ENCODE data around the gene CX3CR1.

Gene CX3CR1

DNA sequence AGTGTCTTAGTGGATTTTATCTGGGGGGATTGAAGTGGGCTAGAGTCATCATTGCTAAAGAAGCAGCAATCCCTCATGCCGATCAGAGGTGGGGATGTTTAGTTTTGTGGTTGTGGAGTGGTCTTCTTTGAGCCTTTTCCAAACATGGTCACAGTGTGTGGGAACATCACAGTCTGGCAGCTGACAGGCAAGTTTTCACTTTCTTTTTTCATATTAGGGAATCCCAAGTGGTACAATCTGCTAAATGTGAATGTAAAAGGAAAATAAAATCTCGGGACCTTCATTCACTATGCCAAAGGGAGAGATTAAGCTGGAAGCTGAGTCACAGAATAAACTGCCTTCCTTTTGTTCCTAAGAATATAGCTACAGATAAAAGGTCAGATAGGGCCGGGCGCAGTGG, 10.4 kb upstream of the CX3CR1 start:
- no peak for DNase-seq

DNA sequence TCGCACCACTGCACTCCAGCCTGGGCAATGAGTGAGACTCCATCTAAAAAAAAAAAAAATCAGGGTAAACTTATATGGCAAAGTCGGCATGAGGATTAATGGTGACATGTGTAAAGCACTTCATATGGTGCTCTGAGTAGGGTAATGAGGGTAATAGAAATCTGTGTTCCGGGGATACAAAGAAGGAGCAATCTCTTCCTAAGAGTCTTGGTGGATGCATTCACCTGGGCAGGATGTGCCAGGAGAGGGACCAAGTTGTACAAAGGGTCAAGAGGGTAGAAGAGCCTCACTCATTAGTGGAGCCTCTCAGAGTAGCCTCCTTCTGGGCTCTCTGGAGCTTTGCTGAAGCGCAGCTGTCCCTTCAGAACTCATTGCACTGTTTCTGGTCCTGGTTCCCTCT, 9.3 kb upstream of the CX3CR1 start:
- DNase-seq: no peak

DNA sequence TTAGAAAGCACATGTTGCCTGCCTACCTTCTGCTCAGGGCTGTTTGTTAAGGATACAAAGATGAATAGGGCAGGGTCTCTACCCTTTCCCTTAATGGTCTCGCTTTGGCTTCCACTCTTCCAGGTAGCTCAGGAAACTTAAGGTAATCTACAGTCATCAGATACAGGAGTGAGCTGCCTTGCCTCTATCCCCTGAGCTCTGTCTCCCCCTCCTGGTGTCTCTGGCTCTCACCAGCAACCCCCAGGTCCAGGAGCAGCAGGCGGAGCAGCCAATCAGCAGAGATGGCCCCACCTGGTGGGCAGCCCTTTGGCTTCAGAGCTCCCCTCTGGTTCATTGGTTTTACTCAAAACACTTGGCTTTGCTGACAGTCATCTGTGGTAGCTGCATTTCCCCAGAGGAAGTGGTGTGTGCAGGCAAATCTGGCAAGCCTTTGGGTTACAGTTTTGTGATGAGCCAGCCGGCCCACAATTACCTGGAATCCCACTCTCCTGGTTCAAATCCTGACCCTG, 8.5 kb upstream of the CX3CR1 start:
- DNase-seq: peak; percentile 74

DNA sequence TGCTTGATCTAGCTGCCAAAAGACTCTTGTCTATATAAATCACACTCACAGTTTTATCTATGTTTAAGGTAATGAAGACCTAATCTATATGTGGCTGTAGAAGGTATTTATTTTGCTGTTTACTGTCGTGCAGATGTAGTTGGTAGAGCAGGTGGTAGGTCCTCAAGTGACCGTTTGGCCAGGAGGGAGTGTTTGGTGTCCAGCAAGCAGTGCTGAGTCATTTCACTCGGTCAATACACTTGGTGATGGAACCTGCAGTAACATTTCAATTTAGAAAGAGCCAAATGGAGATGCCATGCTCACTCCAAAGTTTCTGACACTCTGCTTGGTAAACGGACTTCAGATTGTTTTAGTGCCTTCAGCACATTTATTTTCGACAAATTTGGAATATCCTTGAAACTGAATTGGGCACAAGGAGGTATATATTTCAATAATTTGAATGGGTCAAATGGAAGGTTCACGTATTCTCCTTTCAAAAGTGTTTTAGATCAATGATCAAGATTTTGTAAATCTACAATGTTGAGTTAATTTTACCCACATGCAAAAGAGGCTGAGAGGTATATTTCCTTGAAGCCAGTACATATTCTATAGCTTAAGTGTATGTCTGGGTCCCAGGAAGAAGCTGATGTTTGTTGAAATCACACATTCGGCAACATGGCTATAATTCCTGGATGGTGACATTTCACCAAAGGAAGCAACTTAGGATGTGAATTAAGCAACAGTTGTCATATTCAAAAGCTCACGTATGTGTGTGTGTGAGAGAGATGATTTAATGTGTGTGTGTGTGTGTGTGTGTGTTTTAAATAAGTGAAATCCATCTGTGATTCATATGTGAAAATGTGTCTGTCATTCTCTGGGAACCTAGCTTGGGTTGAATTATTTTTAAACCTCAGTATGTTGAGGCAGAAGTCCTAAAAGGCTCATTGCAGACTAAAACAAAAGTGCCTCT, 7.7 kb upstream of the CX3CR1 start:
- no peak for DNase-seq

DNA sequence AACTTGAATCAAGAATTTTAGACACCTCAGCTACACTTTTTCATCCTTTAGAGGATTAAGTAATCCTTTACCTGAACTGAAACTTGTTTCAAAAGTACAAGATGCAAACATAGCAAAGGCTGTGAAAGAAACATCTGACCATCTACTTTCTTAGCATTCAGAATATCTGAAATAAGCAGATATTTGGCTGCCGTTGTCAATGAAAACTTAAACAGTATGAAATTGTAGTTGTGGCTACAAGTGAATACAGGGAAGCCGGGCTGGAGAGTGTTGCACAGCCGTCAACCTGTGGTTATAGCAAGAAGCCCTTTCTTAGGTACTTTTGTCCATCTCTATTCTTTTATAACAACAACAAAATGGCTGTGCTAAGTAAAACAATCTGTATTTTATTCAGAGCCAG, 6.9 kb upstream of the CX3CR1 start:
- DNase-seq: no peak

DNA sequence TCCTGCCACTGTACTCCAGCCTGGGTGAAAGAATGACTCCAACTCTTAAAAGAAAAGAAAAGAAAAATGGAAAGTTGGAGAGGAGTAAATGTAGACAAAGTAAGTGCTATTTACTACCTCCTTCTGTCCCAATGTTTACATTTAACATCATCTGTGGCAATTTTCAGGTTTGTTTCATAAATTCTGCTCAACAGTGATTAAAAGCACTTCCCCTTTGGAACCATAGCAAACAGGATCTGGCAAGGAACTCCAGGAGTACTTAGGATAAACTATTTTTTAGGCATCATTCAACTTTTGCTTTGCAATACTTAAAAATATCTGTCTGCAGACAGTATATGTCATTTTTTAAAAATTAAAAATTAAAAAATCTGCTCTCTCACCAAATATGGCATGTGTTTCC, 5.5 kb upstream of the CX3CR1 start:
- DNase-seq: no peak

DNA sequence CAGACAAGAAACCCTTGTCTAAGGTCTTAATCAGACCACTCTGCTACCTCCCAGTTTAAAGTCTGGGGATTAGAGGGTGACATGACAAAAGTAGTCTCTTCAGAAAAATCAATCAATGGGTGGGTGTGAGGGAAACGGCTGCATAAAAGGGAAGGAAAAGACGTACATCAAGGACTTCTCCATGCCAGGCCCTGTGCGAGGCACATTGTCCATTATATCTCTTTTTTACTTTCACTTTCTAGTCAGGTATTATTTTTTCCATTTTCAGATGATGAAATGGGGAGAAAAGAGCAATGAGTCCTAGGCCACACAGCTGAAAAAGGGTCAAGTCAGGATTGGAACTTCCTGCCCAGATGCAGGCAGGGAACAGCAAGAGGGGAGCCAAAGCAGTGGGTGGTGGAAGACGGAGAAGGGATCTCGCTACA, 4.6 kb upstream of the CX3CR1 start:
- no peak for DNase-seq

DNA sequence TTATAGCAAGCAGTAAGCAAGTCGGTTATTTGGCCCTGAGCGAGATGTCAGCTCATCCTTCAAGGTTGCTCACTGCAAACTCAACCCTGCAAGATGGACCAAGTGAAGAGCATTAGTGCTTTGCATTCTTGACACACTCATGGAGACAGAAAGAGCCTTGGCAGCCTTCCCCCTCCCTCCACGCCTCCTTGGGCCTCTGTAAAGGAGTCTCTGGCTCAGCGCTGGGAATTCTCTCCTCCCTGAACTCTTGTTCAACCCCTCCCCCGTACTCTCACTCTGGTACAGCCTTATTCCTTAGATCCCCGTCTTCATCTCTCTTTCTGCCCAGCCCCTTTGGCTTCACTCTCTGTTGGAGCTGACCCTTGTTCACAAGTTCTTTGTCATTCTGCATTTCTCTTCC, 2.2 kb upstream of the CX3CR1 start:
- no peak for DNase-seq

DNA sequence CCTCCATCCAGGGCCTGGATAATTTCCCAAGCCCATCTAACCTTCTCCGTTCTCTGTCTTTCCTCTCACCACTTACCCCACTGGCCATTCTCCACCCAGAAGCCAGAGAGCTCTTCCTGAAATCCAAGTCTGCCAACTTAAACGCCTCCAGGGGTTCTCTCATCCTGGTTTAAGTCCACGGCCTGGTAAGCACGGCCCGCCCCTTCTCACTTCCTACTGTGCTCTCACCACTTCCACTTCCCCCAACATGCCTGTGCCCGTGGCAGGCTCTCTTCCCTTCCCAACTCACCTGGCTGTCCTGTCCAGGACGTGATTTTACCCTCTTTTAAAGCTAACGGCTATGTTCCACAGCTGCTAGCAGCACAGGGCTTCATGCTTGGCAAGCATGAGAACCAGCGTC, 1.7 kb upstream of the CX3CR1 start:
- DNase-seq: no peak

DNA sequence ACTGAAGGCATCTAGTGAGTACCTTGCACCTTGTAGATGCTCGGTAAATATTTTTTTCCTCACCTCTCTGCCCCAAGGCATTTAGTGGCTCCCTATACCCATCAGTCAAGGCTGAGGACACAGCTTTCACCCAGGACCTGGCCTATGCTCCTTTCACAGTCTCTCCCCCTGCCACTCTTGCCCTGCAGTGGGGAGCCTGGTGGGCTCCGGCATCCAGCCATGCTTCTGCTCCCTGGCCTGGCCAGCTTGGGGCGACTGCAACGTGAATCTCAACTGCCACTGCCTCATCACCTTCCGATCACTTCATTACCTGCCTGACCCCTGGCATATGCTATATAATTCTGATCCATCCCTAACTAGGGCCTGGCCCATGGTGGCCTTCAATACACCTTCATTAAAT, 735 bp upstream of the CX3CR1 start:
- no peak for DNase-seq

DNA sequence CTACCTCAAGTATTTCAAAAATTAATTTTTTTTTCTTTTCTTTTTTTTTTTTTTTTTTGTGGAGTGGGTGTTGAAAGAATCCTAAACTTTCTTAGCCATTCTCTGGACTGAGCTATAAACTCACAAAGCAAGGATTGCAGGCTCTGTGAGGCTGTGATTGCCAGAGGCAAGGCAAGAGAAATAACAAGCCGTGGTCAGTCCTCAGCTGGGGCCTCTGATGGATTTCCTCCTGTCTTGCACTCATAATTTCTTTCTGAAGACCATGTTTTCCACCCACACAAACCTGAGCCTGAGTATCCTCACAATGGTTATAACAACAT, 1.3 kb downstream of the CX3CR1 start:
- DNase-seq: no peak

DNA sequence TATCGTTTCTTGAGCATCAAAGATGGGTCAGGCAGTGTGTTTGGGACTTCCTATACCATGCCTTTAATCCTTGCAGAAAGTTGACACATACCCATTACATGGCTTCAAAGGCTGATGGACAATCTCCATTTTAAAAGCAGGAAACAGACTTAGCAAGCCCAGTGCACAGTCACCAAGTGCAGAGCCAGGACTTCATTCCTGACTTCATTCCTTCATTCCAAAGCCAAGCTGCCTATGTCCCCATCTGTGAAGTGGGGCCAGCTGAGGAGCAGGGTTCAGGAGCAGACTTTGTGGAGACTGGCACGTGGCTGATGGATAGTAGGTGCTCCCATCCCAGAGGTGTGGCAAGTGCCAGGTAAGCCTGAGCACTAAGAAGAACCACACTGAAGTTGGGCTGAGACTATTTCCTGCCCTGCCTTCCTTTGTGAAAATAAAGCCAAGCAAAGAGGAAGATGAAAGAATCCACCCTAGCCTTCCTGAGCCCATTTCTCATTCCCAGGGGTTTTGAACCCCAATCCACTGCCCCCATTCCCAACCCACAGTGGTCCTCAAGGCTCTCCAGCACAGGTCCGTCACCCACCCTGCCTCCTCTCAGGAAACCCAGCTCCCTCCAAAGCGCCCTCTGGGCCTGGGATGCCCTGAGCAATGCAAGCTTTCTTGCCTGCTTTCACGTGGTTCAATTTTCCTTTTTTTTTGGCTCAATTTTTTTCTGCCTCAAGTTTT, 1.8 kb downstream of the CX3CR1 start:
- DNase-seq: no peak

DNA sequence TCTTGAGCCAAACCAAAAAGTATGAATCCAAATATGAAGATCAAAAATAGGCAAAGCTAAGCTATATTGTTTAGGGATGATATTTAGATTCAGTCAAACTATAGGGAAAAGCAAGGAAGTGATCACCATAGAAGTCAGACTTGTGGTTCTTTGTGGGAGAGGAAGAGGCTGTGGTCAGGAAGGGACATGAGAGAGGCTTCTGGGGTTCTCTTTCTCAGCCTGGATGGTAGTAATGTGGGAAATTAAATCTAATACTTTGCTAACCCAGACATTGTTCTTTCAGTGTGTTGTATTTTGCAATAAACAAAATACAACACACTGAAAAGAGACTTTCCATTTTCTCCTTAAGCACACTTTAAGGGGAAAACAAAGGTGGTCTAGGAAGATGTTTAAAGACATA, 3.1 kb downstream of the CX3CR1 start:
- no peak for DNase-seq

DNA sequence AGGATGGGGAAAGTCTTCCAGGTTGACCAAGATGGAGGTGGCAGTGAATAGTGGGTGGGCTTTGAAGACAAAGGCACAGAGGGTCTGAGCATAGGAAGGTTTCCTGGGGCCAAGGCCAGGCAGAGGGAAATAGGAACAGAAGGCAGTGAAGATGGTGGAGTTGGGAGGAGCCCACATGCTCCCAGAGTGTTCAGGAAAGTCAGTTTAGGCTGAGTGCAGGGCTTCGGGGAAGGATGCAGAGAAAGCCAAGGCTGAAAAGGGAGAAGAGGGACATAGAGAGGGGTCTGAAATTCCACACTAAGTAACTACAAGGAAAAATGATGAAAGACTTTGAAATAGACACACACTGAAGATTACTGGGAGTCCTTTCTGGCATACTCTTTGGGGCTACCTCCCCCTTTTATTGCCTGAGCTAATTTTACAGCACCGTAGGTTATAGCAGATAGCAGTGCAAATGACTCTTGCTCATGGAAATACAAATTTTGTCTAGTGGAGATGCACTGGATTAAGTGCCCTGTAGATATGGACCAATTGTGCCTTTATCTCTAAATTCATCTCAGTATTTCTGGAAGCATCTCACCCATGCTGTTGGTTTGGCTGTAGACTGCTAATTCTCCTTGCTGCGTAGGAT, 3.8 kb downstream of the CX3CR1 start:
- no peak for DNase-seq

DNA sequence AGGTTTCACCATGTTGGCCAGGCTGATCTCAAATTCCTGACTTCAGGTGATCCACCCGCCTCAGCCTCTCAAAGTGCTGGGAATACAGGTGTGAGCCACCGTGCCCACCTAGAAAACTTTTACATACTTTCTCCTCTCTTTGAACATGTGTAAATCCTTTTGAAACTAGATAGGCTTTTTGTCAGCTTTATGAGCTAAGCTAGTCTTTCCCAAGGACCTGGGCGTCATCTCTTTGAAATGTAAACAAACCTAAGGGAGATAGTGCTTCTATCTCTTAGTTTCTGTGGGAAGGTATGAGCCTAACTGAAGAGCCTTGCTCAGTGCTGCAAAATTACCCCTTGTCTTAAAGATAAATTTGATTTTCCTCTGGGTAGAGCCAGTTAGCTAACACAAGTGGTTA, 4.8 kb downstream of the CX3CR1 start:
- no peak for DNase-seq

DNA sequence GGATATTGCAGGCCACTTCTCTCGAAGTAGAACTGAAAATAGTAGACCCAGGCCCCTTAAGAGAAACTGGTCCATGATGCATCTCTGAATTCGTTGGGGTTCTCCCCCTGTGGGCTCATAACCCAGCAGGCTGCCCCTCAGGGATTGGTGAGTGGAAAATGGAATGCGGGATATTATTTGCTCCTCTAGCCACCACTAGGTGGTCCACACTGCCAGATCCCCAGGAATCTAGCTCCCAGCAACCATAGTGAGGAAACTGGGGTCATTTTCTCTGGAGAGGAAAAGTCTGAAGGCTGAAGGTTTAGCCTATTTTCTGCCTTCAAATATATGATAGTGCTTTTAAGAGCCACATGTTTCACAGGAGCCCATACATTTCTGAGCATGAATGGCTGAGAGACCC, 6.7 kb downstream of the CX3CR1 start:
- no peak for DNase-seq

DNA sequence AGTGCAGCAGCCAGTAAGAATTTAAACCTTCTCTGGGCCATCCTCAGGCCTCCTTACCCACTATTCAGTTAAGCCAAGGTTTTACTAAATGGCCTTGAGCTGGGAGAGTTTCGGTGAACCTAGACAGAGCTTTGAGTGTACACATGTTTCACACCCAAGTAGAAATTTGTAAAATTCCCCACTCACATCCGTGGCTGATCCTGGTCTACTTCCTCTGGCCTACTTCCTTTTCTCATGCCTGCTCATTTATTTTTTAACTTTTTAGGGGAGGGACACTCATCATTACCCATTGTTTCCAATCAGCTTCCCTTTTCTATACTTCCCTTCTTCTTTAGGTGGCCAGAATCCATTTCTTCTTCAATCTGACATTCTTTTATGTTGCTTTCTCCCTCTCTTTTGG, 7.6 kb downstream of the CX3CR1 start:
- no peak for DNase-seq

DNA sequence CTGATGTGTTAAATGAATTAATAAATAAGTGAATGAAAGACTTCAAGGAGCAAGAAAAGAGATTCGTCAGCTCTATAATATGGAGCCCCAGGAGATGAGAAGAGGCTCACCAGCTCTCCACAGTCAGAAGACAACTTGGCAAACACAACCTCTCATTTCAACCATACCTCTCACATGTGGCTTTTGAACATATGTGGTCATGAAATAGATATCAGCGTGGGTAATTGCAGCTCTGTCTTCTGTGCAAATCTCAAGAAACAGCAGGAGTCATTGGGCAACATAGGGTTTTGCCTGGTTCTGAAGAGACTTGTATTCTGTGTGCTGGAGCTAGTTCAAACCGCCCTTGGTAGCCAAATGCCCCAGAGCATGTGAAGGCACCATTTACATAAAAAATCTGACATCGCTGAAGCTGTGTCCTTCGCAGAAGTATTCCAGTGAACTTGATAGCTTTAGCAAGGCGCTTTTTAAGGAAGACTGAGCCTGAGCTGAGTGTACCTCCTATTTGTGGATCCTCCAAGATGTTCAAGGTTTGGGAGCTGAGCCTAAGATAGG, 8.4 kb downstream of the CX3CR1 start:
- DNase-seq: no peak

DNA sequence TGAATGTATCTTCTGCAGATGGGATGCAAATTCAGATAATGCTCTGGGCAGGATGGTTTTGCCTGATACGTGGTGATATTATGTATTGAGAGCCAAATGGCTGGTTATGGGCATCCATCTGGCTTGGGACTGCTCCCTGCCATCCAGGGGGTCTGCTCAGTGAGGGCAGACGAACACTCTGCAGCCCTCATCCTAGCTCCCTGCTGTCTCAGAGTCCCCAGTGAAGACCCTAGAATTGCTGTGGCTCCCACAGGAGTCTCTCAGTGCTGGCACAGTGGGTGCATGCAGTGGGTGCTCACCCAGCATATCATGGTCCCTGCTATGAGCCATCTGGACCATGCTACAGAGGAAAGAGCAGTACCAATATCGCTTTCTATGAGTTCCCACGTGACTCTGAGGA, 10.3 kb downstream of the CX3CR1 start:
- no peak for DNase-seq

DNA sequence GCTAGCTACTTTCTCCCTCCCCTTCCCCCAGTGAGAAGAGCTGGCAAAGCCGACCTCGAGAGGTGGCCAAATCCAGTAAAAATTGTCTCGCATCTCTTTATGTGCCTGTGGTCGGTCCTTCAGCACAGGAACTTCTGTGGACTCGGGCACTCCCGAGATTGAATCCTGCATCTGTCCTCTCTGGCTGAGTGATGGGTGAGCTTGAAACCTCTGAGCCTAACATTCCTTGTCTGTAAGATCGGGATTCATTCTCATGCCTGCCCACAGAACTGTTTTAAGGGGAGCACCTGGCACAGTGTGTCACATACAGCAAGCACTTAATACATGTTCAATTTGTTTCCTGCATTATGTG, 11.3 kb downstream of the CX3CR1 start:
- no peak for DNase-seq

DNA sequence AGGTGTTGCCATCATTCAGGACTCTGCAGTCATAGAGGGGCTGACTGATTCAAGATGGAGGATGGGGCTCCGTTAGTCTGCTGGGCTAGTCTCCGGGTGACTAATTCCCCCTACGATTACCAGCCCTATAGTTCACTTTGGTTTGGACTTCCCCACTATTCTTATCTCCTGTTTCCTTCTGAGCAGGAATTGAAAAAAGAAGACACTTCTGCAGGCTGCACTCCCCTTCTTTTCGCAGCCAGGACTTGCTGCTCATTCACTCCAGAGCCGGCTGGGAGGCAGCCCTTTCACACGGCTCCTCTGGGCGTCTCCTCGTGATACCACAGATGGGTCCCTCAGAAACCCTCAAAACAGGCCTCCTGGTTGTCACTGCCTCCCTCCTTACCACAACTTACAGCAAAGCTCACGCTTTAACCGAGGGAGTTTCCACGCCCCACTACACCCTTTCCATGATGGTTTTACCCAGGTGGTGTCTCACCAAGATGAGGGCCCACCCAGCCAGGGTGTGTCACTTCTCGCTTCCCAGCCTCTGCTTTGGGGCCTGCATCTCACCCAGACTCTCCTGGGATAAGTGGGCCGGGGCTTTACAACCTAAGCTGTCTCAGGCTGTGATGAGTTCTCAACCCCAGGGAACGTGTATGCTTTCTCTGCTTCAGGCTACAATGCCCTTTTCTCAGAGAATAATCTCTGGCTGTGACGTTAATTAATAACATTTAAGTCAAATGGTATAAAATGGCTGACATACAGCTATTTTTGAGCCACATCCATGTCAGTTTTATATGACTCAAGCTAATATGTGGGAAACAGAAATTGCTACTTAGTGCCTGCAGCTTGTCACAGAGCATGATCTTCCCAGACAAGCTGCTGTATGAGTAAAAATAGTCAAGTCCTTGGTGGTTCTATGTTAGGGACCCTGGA, 11.9 kb downstream of the CX3CR1 start:
- DNase-seq: peak; percentile 61

DNA sequence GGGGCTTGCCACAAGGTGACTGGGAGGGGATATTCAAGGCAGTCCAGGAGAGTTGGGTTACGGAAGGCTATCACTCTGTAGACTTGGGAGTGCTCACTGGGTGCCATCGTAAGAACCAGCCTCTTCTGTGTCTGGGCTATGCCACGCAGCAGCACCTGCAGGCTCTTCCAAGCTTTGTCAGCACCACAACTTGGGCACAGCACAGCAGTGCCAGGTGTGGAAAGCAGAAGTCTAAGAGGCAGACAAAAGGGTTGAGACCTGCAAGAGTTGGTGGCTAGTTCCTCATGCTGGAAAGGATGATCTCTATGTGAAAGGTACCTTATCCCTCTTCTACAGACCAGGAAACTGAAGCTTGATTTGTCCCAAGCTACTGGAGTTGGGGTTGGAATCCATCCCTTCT, 15.8 kb downstream of the CX3CR1 start:
- no peak for DNase-seq

DNA sequence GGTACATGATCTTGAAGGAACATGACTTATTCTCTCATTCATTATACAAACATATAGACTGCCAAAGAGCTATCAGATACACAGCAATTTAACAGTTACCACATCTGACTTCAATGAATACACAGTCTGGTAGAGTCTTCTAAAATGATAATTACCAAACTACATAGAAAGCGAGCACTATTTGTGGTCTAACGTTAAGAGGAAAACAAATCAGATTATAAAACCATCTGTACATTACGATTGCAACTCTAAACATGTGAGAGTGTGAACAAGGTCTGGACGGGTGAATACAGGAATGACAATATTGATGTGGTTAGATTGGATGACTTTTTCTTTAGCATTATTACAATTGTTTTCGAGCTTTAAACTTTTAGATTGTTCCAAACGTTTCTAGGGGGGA, 16.3 kb downstream of the CX3CR1 start:
- DNase-seq: no peak
